Frontal cortex (tissue), 4 donors: ENCODE measurements around the gene C1orf21. TPM values are rescaled to one million over a fixed set of nuclear protein-coding genes. Genes with fewer than 3 reads are reported as not detected.

Source experiments
- DNase-seq, 2 donors: peaks; one replicate each; pipeline ENCODE4 v3.0.0; 2012; ENCODE audit warnings: low spot score in 2 of 2
- FAIRE-seq: peaks from 2 replicates; lab custom pipeline; 2012; peaks lifted over from hg19 to GRCh38; lab: Jason Lieb, UNC
- total RNA-seq: library from RNA; depleted of rRNA; stranded (reverse); fragments of >200 nt; gene quantifications from one replicate; pipeline ENCODE4 v1.2.3, GENCODE V29; 2014
- donor health status: control.
- donor health status: control.
- donor health status: control.

Gene C1orf21
- total RNA-seq, 1 donor from 2014 or later = 24.9 TPM

DNA sequence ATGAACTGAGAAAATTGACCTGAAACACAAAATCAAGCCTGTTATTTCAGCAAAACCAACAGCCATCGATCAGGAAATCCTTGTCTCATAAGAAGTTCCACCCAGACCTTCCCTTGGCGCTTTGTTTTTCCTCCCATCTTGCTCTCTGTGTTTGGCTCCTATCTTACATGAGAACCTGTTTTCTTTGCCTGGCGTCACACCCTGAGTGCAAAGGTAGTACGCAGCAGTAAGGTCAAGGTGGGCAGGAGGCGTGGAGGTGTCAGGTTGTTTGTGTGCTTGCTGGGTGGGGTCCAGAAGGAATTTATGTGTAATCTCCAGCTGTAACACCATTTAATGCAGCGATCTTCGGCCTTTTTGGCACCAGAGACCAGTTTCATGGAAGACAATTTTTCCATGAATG lies 50.5 kb downstream of the C1orf21 start:
- FAIRE-seq = no peak
- DNase-seq = no peak

DNA sequence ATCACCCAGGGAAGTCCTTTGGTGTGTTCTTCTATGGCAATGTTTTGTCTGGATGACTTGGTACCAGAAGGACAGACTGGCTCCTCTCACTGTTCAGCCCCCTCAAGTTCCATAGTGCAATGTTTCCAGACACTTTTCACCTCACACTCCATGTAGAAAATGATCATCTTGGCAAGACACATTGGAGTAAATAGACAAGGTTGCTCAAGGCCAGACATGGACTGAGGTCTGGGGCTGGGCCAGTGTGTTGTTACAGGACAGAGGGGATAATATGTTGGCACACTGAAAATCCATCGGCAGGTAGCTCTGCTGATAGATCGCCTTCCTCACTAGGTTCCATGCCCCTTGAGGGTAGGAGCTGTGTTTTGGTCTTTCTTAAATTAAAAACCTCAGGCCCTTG lies 51.5 kb downstream of the C1orf21 start:
- no peak for DNase-seq
- FAIRE-seq = no peak

DNA sequence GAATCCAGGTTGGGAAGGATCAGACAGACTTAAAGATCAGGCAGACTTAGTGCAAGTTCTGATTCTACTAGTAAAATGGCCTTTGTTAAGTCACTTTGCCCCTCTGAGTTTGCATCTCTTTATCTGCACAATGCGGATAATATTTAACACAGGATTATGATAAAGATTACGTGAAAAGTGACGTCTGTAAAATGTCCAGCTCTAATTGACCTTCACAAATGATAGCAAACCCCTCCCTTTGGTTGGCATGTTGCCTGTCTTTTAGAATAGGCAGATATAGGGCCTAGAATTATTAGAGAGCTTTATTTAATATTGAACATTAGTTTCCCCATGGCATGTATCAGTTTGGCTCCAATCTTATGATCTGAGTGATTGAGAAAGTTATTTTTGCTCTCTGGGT lies 55.4 kb downstream of the C1orf21 start:
- no peak for FAIRE-seq
- no peak for DNase-seq

DNA sequence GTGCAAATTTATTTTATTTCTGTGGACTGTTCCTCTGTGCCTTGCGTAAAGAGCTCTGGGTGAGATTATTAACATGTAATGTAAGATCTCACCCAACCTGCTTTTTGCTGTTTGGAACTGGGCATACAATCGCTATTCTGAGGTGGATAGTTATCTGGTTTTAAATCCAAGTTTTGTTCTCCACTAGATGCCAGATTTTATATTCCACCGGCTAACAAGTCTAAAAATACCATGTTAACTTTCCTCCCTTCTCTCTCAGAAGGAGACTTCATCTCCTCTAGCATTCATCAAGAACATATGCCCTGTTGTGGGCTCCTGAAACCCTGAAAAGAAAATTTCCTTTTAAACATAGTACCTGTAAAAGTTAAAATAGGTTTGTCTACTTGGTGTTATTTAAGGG lies 56.4 kb downstream of the C1orf21 start:
- FAIRE-seq (no peak), DNase-seq (no peak)

DNA sequence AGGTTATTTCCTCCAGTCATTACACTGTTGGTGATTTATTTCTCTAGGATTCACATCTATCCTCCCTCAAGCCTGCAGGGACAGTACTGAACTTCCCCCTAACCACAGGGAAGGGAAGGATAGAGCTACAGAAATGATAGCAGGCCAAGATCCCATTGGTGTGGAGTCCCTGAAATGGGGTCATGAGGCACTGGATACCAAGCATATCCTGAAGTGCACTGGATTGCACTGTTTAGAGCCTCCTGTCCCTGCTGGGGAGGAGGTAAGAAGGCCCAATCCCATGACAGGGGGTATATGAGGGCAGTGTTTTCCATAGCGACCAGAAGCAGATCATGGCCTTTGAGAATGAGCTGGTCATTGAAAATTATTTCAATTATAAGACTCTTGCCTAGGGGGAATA lies 56.8 kb downstream of the C1orf21 start:
- FAIRE-seq (no peak), DNase-seq (no peak)

DNA sequence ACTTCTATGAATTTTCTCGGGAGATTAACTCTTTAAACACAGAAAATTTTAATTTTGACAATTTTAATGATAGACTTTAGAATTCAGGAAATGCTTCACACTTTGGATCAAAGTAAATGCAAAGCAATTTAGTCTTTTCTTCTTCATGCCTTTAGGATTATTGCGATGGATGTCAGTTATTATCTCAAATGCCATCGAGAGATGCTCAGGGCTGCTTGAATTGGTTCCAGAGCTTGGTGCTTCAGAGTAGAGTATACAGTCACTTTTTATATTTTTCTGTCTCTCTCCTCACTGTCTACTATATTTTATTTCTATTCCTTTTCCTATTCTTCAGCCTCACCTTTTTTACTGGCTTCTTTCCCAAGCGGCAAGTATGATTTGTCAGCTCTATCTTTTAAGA lies 59.2 kb downstream of the C1orf21 start:
- DNase-seq = no peak
- FAIRE-seq = no peak

DNA sequence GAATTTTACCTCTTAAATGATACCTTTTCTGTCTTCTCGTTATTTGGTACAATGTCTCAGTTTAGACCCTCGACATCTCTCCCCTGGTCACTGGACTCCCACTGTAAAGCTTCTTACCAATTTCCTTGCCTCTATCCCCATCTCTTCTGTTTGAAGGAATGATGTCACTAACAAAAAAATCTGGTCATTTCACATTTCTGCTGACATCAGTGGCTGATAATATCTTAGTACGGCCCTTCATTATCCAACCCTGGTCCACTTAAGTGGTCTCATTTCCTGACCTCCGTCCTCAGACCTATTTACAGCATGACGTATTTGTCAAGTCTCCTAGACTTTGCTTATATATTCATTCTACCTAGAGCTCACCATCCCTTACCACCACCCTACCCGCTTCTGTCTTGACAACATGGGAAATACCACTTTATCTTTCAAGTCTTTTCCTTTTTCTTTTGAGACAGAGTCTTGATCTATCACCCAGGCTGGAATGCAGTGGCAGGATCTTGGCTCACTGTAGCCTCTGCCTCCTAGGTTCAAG lies 60.9 kb downstream of the C1orf21 start:
- DNase-seq (no peak), FAIRE-seq (no peak)

DNA sequence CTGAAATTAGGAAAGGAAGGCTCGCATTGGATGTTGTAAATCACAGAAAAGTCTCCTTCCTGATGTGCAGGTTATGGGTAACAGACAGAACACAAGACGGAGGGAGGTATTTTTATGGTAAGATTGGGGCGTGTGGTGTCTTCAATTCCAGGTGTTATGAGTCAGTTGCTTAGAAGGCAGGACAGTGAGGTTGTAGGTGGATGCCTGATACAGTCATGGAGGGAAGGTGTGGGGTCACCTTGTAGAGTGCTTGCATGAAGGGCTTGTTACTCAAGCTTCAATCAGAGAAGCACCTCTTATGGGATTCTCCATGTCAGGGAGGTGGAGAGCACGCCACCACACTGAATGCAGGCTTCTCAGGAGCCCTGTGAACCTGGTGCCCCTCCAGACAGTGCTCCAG lies 63.1 kb downstream of the C1orf21 start:
- DNase-seq (no peak), FAIRE-seq (no peak)

DNA sequence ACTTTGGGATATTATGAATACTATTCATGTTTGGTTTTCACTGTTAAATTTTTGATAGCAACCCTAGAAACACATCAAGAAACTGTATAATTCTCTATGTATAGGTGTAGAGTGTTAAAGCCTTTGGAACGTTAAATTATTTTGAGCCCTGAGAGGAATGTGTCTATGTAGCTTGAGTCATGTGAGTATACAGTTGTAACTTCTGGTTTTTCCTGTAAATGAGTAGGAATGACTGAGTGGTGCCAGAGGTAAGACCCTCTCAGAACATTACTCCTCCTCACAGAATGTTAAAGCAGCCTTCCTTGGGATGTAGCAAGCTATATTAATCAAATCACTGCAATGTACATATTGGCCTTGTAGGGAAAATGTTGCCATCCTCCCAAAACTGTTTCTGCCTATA lies 69.0 kb downstream of the C1orf21 start:
- FAIRE-seq = no peak
- DNase-seq = no peak

DNA sequence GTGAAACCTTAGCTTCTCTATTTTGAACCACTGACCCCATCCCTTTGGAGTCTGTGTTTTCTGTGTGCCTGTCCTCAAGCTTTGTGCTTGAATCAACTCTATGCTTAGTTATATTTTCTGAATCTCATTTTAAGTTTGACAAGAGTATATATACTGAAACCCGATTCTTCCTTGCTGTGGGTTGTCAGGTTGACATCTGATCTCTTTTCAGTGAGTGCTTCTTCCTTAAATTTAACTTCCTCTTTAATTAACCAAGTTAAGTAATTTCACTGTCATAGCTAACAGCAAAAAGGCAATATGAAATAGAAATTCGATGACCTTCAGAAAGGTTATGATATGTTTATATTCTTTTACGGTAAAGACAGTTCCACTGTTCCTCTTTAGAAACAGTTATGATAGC lies 69.4 kb downstream of the C1orf21 start:
- DNase-seq = no peak
- no peak for FAIRE-seq

DNA sequence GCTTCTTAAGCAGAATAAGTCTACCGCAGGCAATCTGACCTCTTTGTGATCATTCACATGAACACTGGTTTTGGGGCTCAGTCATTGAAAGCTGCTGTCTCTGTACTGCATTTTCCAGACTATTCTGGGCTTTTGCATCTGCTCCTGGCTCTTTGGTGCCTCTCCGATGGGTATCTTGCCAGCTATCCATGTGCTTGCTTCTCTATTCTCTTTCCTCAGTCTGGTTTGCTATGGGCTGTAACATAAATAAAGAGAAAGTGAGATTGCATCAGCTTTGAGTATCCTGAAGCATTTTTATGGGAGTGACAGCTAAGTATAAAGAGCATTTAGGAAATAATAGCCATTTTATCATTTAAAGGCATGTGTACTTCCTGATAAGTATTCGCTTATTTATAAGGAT lies 70.7 kb downstream of the C1orf21 start:
- FAIRE-seq = no peak
- no peak for DNase-seq

DNA sequence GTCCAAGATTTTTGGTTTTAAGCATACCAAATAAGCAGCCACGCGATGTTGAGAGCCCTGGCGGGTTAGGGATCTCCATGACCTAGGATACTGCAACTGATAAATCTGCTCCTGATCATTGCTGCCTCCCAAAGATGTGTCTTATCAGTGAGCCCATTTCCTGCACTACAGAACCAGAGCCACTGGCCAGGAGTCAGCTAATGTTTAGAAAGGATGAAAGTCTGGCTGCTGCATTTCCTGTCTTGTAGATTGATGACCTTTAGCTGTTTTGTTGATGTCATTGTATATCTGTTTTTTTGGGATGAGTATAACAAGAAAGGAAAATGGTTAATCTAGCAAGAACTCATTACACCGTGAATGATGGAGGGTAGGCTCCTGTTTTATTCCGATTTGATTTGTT lies 74.5 kb downstream of the C1orf21 start:
- FAIRE-seq (no peak), DNase-seq (no peak)

DNA sequence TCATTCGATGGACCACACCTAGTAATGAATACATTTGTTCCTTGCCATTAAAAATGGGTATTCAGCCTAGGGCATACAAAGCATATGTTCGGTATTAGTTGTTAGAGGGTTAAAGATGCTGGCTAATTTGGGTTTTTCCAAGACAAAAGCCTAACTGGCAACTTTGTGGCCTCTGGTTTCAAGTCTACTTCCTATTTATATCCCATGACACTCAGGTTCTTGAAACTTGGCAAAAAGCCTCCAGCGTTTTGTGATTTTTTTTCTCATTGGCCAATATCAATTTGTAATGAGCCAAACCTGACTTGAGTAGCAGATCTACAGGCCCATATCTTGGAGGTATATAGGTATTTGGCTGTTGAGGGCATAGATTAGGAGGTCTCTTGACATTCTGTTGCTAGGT lies 75.3 kb downstream of the C1orf21 start:
- FAIRE-seq (no peak), DNase-seq (no peak)

DNA sequence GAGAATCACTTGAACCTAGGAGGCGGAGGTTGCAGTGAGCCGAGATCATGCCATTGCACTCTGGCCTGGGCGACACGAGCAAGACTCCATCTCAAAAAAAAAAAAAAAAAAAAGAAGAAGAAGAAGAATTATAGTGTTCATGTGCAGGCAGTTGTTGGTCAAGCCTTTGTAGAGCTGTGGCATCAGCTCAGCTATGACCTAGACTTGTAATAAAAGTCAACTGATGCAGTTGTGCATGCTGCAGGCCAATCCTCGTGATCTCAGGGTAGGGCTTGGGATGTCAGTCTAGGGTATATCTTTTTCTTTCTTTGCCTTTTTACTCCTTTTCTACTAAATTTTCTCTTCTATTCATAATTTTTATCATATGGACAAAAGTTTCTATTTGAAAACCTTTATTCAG lies 76.2 kb downstream of the C1orf21 start:
- FAIRE-seq = no peak
- no peak for DNase-seq

DNA sequence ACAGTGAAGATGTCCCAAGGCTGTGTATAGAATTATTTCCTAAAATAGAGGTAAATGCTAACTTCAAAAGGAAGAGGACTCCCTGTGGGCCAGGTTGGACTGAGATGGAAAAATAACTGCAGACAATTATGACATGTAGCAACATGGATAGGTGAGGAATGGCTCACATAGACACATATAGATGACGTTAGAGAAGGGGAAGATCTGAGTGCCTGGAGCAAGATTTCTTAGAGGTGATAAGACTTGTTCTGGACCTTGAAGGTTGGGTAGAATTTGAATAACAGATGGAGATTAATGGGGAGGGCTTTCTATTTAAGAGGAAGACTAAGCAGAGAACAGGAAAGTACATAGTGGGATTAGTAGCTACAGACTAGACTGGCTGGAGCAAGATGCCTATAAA lies 76.9 kb downstream of the C1orf21 start:
- no peak for DNase-seq
- no peak for FAIRE-seq

DNA sequence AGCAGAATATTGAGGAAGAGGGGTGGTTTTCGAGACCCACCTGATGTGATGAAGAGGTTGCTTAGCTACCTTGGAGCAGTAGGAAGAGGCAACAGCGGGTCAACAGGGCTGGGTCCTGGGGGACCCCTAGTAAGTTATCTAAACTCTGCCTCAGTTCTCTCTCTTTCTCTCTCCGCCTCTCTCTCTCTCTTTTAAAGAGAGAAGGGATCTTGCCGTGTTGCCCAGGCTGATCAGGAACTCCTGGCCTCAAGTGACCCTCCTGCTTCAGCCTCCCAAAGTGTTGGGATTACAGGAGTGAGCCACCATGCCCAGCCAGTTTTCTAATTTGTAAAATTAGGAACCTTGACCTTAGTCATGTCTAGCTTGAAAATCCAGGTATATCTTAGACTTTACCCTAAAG lies 77.9 kb downstream of the C1orf21 start:
- FAIRE-seq (no peak), DNase-seq (no peak)

DNA sequence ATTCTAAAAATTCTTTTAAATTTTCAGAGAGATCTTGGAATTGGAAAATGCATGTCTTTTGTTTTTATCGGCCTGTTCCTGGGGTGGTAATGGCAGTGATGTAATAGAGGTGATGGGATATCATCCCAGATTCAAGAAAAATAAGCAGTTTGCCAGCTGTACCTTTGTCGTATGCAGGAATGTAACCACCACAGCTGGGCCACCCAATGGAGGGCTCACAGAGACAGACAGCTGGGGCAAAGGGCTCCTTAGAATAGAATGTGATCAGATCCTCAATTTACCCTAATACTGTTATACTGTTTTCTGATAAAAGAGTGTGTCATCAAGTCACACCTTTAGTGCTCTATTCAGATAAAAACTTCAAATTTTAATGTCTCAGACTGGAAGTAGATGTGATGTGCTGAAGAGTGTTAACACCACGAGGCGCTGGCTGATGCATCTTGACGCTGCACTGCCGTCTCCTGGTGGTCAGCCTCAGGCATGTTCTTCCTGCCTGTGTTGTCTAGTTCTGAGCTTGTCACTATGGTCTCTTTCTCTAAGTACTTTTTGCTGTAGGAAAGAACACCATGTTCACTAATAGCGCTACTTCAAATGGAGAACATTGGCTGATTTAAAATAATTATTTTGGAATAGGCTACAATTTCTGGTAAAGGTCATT lies 78.8 kb downstream of the C1orf21 start:
- FAIRE-seq = no peak
- no peak for DNase-seq

DNA sequence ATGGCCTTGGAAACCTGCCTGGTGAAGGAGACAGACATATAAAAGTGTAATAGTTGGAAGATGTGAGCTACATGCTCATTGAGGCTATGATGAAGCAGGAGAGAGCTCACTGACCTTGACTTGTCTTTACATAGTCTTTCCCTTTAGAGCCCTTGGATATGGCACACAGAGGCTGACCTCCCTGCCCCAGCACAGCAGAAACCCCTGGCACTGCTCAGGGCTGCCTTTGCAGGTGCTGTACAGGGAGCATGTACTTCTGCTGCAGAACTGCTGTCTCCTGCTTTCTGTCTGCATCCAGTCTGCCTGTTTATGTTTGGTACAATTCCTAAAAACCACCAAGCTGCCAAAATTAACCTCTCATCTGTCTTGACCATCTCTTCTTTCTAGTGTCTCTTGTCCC lies 80.5 kb downstream of the C1orf21 start:
- FAIRE-seq (no peak), DNase-seq (no peak)

DNA sequence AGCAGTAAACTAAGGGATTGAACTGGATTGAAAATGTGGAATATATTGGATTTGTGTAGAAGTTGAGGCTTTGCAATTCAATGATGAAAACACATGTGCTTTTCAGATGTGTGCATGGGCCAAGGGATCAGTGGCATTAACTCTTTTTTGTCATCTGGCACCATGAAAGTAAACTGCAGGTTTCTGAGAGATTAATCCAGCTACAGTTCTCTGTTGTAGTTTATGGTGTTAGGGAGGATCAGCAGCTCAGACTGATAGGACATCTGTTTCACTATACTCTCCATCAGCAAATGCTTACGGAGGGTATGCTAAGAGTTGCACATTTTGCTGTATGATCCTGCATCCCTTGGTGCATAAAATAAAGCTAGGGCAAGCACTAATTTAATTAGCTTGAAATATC lies 82.6 kb downstream of the C1orf21 start:
- no peak for FAIRE-seq

DNA sequence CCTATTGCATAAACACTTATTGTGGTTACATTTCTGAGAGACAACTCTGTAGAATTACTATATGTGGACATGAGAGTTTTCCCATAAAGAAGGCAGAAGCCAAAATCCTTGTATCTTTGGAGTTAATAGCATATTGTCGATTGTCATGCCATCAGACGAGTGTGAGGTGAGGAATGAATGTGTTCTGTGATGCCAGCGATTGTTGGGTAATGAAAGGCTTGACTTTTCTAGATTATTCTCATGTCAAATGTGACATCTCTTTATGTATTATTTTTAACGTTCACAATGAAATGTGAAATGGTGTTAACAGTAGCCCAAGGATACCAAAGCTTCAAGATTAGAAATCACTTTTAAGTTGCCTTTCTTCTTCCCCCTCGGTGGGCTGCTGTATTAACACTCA lies 84.9 kb downstream of the C1orf21 start:
- FAIRE-seq (no peak), DNase-seq (no peak)

More for the DNA sequence above, 82.6 kb downstream of the C1orf21 start:
- no peak for DNase-seq

DNA sequence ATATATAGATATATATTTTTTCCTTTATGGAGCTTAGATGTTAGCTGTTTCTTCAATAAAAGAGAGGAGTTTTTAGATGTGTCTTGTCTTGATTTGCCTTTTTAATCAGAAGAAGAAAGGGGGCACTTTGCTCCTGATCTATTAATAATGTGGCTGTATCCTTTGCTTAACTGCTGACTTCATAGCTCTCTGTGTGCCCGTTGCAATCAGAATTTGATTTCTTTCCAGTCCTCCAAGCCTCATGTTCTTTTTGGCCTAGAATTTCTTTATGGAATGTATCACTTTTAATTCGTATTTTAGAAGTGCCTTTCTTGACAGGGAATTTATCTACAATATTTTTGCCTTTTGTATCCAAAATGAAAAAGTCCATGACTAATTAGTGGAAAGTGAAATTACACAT lies 85.3 kb downstream of the C1orf21 start:
- no peak for FAIRE-seq
- no peak for DNase-seq

DNA sequence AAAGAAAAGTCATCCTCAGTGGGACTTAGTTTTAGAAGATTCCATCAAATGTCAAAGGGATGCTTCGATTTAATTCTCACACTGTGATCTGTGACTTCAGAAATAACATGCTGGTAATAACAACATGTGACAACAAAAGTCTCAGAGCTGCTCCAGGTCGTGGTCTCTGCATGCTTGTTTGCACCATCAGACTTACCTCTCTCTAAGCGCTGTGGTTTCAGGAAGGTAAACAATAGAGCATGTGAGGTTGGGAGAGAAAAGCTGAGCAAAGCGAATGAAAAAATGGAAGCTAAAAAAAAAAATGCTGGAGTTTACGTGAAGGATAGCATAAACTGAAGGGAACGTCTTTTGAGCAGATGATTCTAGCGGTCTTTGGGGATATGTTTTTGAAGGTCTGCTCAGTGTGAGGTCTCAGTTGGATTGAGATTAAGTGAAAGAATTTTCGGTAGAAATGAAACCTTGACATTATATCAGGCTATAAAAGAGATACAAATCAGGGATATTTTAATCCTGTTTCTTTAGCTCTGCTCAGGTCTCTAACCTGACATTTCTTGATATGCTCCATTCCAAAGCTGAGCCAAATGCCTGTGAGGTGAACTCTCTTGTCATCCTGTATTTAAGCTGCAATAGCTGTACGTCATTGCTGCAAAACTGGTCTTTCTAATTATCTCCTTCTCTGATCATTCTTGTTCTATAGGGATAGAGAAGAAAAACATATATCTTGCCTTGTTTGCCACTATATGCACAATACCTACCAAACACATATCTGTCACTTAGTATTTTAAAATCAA lies 86.5 kb downstream of the C1orf21 start:
- FAIRE-seq = no peak
- no peak for DNase-seq
